Panc1 (cell line): ENCODE measurements around the gene PANX2. TPM values are rescaled to one million over a fixed set of nuclear protein-coding genes. Genes with fewer than 3 reads are reported as not detected.

Experiments used
- ATAC-seq: fragments of 200-7000 bp; cut with Tn5 transposase; 2 replicates; pipeline ENCODE4 v1.9.1; 2020; ENCODE audit warnings: mild to moderate bottlenecking, moderate library complexity
- BruUV-seq: library from RNA; stranded (reverse); fragments of 400-500 nt; replicated peaks from 2 replicates; lab custom pipeline; 2021; lab: Mats Ljungman, UMichigan
- CTCF ChIA-PET: fragments of 300-600 bp; sonication (Branson Sonifier 250); formaldehyde crosslinking; loops from one replicate; lab custom pipeline; 2022; ENCODE audit warnings: antibody characterized with exemption; lab: Charles Lee
- POLR2A ChIA-PET: fragments of 300-600 bp; sonication (Branson Sonifier 250); formaldehyde crosslinking; loops from one replicate; lab custom pipeline; 2022; ENCODE audit warnings: antibody characterized with exemption; lab: Charles Lee
- DNase-seq: peaks from one replicate; pipeline ENCODE4 v3.0.0-alpha.2; 2010; ENCODE audit warnings: low read depth, low spot score
- H3K27ac ChIP-seq: 2 replicates; pipeline ENCODE4 v1.5.1; 2011; ENCODE audit warnings: mild to moderate bottlenecking, low read length, inconsistent platforms
- H3K27me3 ChIP-seq: fragments of 200-500 bp; sonication (Bioruptor generic); 2 replicates; pipeline ENCODE4 v1.6.0; 2014; ENCODE audit warnings: low read length, inconsistent platforms; ENCODE audit not compliant: control insufficient read depth, insufficient read depth
- H3K36me3 ChIP-seq: fragments of 200-500 bp; sonication (Bioruptor generic); 2 replicates; pipeline ENCODE4 v1.5.1; 2014; ENCODE audit warnings: inconsistent platforms, mild to moderate bottlenecking, low read length, moderate library complexity; ENCODE audit not compliant: control insufficient read depth, insufficient read depth
- H3K4me1 ChIP-seq: 2 replicates; pipeline ENCODE4 v1.5.1; 2011; ENCODE audit warnings: inconsistent platforms, mild to moderate bottlenecking, low read length, moderate library complexity; ENCODE audit not compliant: control insufficient read depth, insufficient read depth
- H3K4me3 ChIP-seq, 2 experiments: 2 replicates each; pipeline ENCODE4 v1.5.1; 2011 to 2012; ENCODE audit warnings: low read depth in 2 of 2, low read length in 2 of 2, mild to moderate bottlenecking in 2 of 2, inconsistent platforms in 1 of 2, moderate library complexity in 1 of 2
- H3K9me3 ChIP-seq: fragments of 200-500 bp; sonication (Bioruptor generic); 2 replicates; pipeline ENCODE4 v1.5.1; 2014; ENCODE audit warnings: low read depth, mild to moderate bottlenecking, inconsistent platforms, low read length, moderate library complexity; ENCODE audit not compliant: control insufficient read depth, insufficient read depth
- CTCF ChIP-seq: fragments of 450-650 bp; IDR thresholded peaks from 2 replicates; pipeline ENCODE4 v1.5.1; 2017; ENCODE audit warnings: mild to moderate bottlenecking
- POLR2AphosphoS5 ChIP-seq: IDR thresholded peaks from 2 replicates; pipeline ENCODE4 v1.6.1; 2012; ENCODE audit warnings: mild to moderate bottlenecking, low read depth, low read length, moderate library complexity
- REST ChIP-seq, 2 experiments: IDR thresholded peaks; 2 replicates each; pipeline ENCODE4 v1.6.1; 2011 to 2012; ENCODE audit warnings: low read depth in 2 of 2, control low read depth in 1 of 2, low read length in 1 of 2, mild to moderate bottlenecking in 1 of 2, moderate library complexity in 1 of 2; ENCODE audit not compliant: insufficient read depth in 1 of 2
- SIN3A ChIP-seq: IDR thresholded peaks from 2 replicates; pipeline ENCODE4 v1.6.1; 2012; ENCODE audit warnings: low read depth, mild to moderate bottlenecking, low read length, moderate library complexity, borderline replicate concordance; ENCODE audit not compliant: insufficient read depth
- TCF7L2 ChIP-seq: IDR thresholded peaks from 2 replicates; pipeline ENCODE4 v1.6.1; 2011; ENCODE audit warnings: mild to moderate bottlenecking, low read depth, low read length, inconsistent platforms
- in situ Hi-C: cut with HindIII; loops from 2 replicates; pipeline ENCODE4 v1.10.0; 2016; ENCODE audit warnings: low sequenced_read_pairs, low pct_unique_long_range_greater_than_20kb
- intact Hi-C: fragments of 100-400 bp; cut with micrococcal nuclease; formaldehyde crosslinking; loops from one replicate; pipeline ENCODE4 v1.10.0; 2022; ENCODE audit not compliant: unreplicated experiment
- total RNA-seq: library from RNA; stranded (reverse); gene quantifications from one replicate; pipeline ENCODE4 v1.2.1, GENCODE V29; 2021; ENCODE audit not compliant: unreplicated experiment

Gene PANX2
- total RNA-seq, 1 experiment from 2014 or later, result 0.77 TPM

GRCh38 chr22:50200461-50201190 is 30.1 kb downstream of the PANX2 start, which contains the start of gene SELENOO:
SELENOO (plus strand) TSS chr22:50201011; CDS start chr22:50201037, 26 bp downstream.
- DNase-seq (no peak), ATAC-seq (peak; percentile 86)
- ChIA-PET POLR2A (no interaction called here), CTCF (no interaction called here)
- TF ChIP-seq REST (IDR thresholded peaks at IDR 0.05; ENCODE audit: insufficient read depth in 1 of 2, low read depth in 2 of 2, low read length in 1 of 2), result no peak
- TF ChIP-seq CTCF, result no peak
- no peak for TF ChIP-seq TCF7L2
- no peak for TF ChIP-seq SIN3A
- no peak for TF ChIP-seq POLR2AphosphoS5
- Histone ChIP-seq H3K9me3 (no peaks in the 10 kb centered on the region), H3K4me1 (peaks cover 14% of the 10 kb centered on the region), H3K27ac (peak within 1 kb of the TSS; percentile 66), H3K36me3 (no peaks in the 10 kb centered on the region; the same call in 1 of the 2 replicates), H3K27me3 (no peaks in the 10 kb centered on the region), H3K4me3 (peak within 1 kb of the TSS; percentile 57 to 64)
- no TSS peak for BruUV-seq
- in situ Hi-C loops, result no loop called here
- intact Hi-C loops, result no loop called here

GRCh38 chr22:50201191-50202129 is 30.9 kb downstream of the PANX2 start:
- ChIA-PET POLR2A (no interaction called here), CTCF (no interaction called here)
- no peaks in the 10 kb centered on the region for H3K27me3 ChIP-seq
- ATAC-seq (peak; percentile 40), DNase-seq (no peak)
- in situ Hi-C loops, result no loop called here
- H3K4me3 ChIP-seq, result peak overlapping the region; percentile 57 to 64
- H3K36me3 ChIP-seq, result no peaks in the 10 kb centered on the region; the same call in 1 of the 2 replicates
- no peaks in the 10 kb centered on the region for H3K9me3 ChIP-seq
- no TSS peak for BruUV-seq
- H3K4me1 ChIP-seq, result peaks cover 14% of the 10 kb centered on the region
- TF ChIP-seq TCF7L2, result no peak
- TF ChIP-seq CTCF, result no peak
- TF ChIP-seq POLR2AphosphoS5, result no peak
- TF ChIP-seq REST (IDR thresholded peaks at IDR 0.05; ENCODE audit: insufficient read depth in 1 of 2, low read depth in 2 of 2, low read length in 1 of 2), result no peak
- TF ChIP-seq SIN3A, result no peak
- intact Hi-C loops, result no loop called here
- peak overlapping the region; percentile 61; the same call in 1 of the 2 replicates for H3K27ac ChIP-seq
